DOHH2 (cell line): ENCODE results near the gene CSTA.
A peak's percentile ranks its signal among the peaks of the same experiment; 100 is the strongest.

Experiments used
- H3F3A ChIP-seq: fragments of 200-600 bp; sonication (generic), shearing (Covaris generic); 2 replicates; pipeline ENCODE4 v1.6.0; 2016; ENCODE audit warnings: antibody characterized with exemption, mild to moderate bottlenecking; ENCODE audit not compliant: control insufficient read depth, insufficient read depth
- H3K27ac ChIP-seq: fragments of 200-600 bp; sonication (generic); 2 replicates; pipeline ENCODE4 v1.5.1; 2014; ENCODE audit warnings: low read depth, mild to moderate bottlenecking, low read length, moderate library complexity
- H3K27me3 ChIP-seq: fragments of 200-600 bp; sonication (generic); 2 replicates; pipeline ENCODE4 v1.6.1; 2014; ENCODE audit warnings: mild to moderate bottlenecking, low read length, mixed read lengths; ENCODE audit not compliant: control insufficient read depth
- H3K36me3 ChIP-seq: fragments of 200-600 bp; sonication (generic); 2 replicates; pipeline ENCODE4 v1.6.1; 2014; ENCODE audit warnings: mild to moderate bottlenecking, low read length, moderate library complexity, mixed read lengths; ENCODE audit not compliant: control insufficient read depth
- H3K4me1 ChIP-seq: fragments of 200-600 bp; sonication (generic); 2 replicates; pipeline ENCODE4 v1.6.1; 2014; ENCODE audit warnings: mild to moderate bottlenecking, low read length, mixed read lengths; ENCODE audit not compliant: control insufficient read depth
- H3K4me2 ChIP-seq: fragments of 200-600 bp; sonication (generic); 2 replicates; pipeline ENCODE4 v1.6.0; 2014; ENCODE audit warnings: mild to moderate bottlenecking, low read length, moderate library complexity
- H3K4me3 ChIP-seq: fragments of 200-600 bp; sonication (generic); 2 replicates; pipeline ENCODE4 v1.5.1; 2014; ENCODE audit warnings: mild to moderate bottlenecking, low read length, mixed read lengths
- H3K79me2 ChIP-seq: fragments of 200-600 bp; sonication (generic); 2 replicates; pipeline ENCODE4 v1.6.1; 2014; ENCODE audit warnings: mild to moderate bottlenecking, low read length, mixed read lengths; ENCODE audit not compliant: control insufficient read depth
- H3K9me2 ChIP-seq: fragments of 200-600 bp; sonication (generic); replicated peaks from 2 replicates; pipeline ENCODE4 v1.6.1; 2014; ENCODE audit warnings: mild to moderate bottlenecking, low read length, mixed read lengths; ENCODE audit not compliant: control insufficient read depth
- H3K9me3 ChIP-seq: fragments of 200-600 bp; sonication (generic); 2 replicates; pipeline ENCODE4 v1.6.1; 2014; ENCODE audit warnings: antibody characterized with exemption, low read length, mixed read lengths; ENCODE audit not compliant: control insufficient read depth, insufficient read depth
- H4K20me1 ChIP-seq: fragments of 200-600 bp; sonication (generic); 2 replicates; pipeline ENCODE4 v1.6.0; 2014; ENCODE audit warnings: low read depth, mild to moderate bottlenecking, antibody characterized with exemption, low read length, moderate library complexity; ENCODE audit not compliant: control insufficient read depth, insufficient read depth
- EZH2phosphoT487 ChIP-seq: fragments of 200-600 bp; sonication (generic); IDR thresholded peaks from 2 replicates; pipeline ENCODE4 v1.6.1; 2017; ENCODE audit warnings: borderline replicate concordance, mild to moderate bottlenecking, antibody characterized with exemption, low read length, moderate library complexity, mixed read lengths
- TF ChIP-seq, protein P1 (sequence below): fragments of 200-600 bp; sonication (generic); IDR thresholded peaks from one replicate; pipeline ENCODE4 v1.5.1; 2014; ENCODE audit warnings: antibody characterized with exemption, mild to moderate bottlenecking, low read depth, low read length; ENCODE audit not compliant: poor library complexity, severe bottlenecking

Gene CSTA

DNA sequence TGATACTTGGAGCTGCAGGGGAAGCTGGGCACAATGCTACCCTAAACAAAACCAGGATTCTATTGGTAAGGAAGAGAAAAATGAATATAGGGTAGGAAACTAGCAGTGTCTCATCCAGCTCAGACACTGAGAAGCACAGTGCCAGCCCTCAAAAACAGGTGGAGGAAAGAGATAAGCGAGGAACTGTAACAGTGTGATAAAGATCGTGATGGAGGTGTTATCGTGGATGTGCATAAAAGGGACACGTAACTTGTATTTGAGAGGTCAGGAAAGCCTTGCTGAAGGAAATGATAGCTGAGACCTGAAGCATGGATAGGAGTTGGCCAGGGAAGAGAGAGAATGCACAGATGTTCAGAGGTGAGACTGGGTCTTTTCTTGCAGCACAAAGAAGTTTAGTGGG is 30.6 kb downstream of the CSTA start:
- no peaks in the 10 kb centered on the region for H3K9me3 ChIP-seq
- peaks cover 2% of the 10 kb centered on the region; the same call in 1 of the 2 replicates for H3F3A ChIP-seq
- H3K4me3 ChIP-seq: no peak overlapping the region
- H4K20me1 ChIP-seq: no peaks in the 10 kb centered on the region
- peaks cover 13% of the 10 kb centered on the region for H3K36me3 ChIP-seq
- no peaks in the 10 kb centered on the region for H3K27me3 ChIP-seq
- H3K4me2 ChIP-seq: no peak overlapping the region
- H3K27ac ChIP-seq: no peak overlapping the region
- no peaks in the 10 kb centered on the region for H3K9me2 ChIP-seq
- no peaks in the 10 kb centered on the region for H3K79me2 ChIP-seq
- H3K4me1 ChIP-seq: no peaks in the 10 kb centered on the region
- TF ChIP-seq, protein P1, sequence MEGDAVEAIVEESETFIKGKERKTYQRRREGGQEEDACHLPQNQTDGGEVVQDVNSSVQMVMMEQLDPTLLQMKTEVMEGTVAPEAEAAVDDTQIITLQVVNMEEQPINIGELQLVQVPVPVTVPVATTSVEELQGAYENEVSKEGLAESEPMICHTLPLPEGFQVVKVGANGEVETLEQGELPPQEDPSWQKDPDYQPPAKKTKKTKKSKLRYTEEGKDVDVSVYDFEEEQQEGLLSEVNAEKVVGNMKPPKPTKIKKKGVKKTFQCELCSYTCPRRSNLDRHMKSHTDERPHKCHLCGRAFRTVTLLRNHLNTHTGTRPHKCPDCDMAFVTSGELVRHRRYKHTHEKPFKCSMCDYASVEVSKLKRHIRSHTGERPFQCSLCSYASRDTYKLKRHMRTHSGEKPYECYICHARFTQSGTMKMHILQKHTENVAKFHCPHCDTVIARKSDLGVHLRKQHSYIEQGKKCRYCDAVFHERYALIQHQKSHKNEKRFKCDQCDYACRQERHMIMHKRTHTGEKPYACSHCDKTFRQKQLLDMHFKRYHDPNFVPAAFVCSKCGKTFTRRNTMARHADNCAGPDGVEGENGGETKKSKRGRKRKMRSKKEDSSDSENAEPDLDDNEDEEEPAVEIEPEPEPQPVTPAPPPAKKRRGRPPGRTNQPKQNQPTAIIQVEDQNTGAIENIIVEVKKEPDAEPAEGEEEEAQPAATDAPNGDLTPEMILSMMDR: no peak
- no peak for TF ChIP-seq EZH2phosphoT487

DNA sequence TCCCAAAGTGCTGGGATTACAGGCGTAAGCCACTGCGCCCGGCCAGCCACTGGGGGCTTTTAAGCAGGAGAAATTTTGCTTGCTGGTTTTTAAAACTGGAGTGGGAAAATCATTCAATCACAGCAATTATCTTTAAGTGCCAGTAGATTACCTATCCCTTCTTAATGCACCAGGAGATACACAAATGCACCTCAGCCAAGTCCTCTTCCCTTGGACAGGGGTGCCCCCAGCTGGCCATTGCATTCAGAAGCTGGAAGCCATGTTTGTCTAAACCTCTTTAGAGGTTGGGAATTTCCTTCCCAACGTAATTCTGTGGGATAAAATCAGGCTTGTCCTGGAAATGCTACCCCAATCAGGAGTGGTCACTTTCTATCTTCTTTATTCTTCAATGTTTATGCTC is 31.4 kb downstream of the CSTA start:
- peaks cover 2% of the 10 kb centered on the region; the same call in 1 of the 2 replicates for H3F3A ChIP-seq
- peaks cover 16% of the 10 kb centered on the region for H3K36me3 ChIP-seq
- TF ChIP-seq, protein P1: peak; percentile 35
- TF ChIP-seq EZH2phosphoT487: no peak
- H3K27ac ChIP-seq: no peak overlapping the region
- H3K79me2 ChIP-seq: no peaks in the 10 kb centered on the region
- H3K9me3 ChIP-seq: no peaks in the 10 kb centered on the region
- no peaks in the 10 kb centered on the region for H3K4me1 ChIP-seq
- H3K4me2 ChIP-seq: no peak overlapping the region
- H3K27me3 ChIP-seq: no peaks in the 10 kb centered on the region
- no peak overlapping the region for H3K4me3 ChIP-seq
- H3K9me2 ChIP-seq: no peaks in the 10 kb centered on the region
- no peaks in the 10 kb centered on the region for H4K20me1 ChIP-seq

DNA sequence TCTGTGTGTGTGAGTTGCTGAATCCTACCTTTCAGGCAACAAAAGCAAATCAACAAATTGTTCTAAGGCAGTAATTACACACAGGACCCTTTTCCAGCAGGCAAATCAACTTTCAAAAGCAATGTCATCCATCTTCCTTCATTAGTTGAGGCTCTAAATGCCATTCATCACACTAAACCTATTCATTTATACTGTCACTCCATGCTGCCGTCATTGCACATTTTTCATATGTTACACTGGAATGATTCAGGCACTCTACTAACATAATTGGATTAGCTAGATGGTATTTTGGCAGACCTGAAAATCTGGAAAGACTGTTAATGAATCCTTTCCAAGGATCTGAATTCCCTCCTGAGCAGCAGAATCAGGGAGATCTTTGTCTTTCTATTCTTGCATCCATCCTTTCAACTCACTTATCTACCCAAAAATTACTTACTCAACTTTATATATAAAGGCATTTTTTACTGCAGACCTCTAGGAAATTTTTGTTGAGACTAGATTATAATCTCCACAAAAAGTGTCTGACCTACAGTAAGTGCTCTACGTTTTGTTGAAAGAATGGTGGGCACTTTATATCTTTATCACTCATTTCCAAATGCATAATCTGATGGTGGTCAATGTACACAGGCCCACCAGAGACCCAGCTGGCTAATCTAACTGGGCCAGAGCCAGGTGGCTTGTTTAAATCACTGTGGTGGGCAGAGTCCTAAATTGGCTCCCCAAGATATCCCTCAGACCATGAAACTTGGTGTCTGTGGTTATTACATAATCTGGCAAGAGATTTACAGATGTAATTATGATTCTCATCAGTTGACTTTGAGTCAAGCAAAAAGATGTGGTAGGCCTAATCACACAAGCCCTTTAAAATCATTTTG is 33.0 kb downstream of the CSTA start:
- H3K27ac ChIP-seq: no peak overlapping the region
- H3K4me2 ChIP-seq: no peak overlapping the region
- no peaks in the 10 kb centered on the region for H3K79me2 ChIP-seq
- TF ChIP-seq, protein P1: no peak
- TF ChIP-seq EZH2phosphoT487: no peak
- H3K4me3 ChIP-seq: no peak overlapping the region
- H4K20me1 ChIP-seq: no peaks in the 10 kb centered on the region
- no peaks in the 10 kb centered on the region for H3K27me3 ChIP-seq
- no peaks in the 10 kb centered on the region for H3K4me1 ChIP-seq
- H3K9me2 ChIP-seq: no peaks in the 10 kb centered on the region
- peaks cover 2% of the 10 kb centered on the region; the same call in 1 of the 2 replicates for H3F3A ChIP-seq
- no peaks in the 10 kb centered on the region for H3K9me3 ChIP-seq
- peaks cover 33% of the 10 kb centered on the region for H3K36me3 ChIP-seq
